Measurements from ENCODE around the gene PRKCH.

DNA sequence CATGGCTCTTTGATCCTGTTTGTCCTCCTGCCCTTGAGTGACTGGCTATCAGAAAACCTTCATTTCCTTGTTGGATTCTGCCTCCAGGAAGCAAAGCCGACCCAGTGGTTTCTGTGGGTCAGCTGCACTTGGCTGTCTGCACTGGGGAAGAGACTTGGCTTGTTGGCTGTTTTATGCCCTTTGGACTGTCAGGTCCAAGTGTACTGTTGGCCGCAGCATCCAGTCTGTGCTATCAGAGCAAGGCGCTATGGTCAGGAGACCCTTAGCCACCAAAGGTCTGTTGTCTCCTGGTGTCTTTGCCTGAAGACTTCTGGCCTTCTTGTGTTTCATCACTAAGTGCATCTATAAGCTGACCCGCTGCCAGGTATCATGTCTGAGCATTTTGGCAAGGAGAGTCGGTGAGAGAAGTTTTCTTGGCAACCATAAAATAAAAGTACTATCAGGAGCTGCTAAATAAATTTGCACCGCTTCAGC is 196.6 kb downstream of the PRKCH start:
- TF ChIP-seq EZH2 (IDR thresholded peaks at IDR 0.05) (no peak), POLR2AphosphoS5 (IDR thresholded peaks at IDR 0.05; ENCODE audit: borderline replicate concordance, low read depth, low read length) (no peak)

Measured in SK-N-MC (cell line).